ENCODE data around the gene TTC14.
"Not testable (repeated sequence)": the region's sequence is repeated elsewhere in the genome, so short reads cannot be mapped to it uniquely, and the experiment has no call there.

Gene TTC14

GRCh38 chr3:180575571-180575970, 26.4 kb upstream of the TTC14 start:
- Histone ChIP-seq H3K36me3 (no peaks in the 10 kb centered on the region), H3K27me3 (no peaks in the 10 kb centered on the region), H3K9me3 (no peaks in the 10 kb centered on the region), H3K4me3 (ENCODE audit: low read depth, low read length) (no peak overlapping the region), H3K4me1 (no peaks in the 10 kb centered on the region)
- TF ChIP-seq, protein P1, sequence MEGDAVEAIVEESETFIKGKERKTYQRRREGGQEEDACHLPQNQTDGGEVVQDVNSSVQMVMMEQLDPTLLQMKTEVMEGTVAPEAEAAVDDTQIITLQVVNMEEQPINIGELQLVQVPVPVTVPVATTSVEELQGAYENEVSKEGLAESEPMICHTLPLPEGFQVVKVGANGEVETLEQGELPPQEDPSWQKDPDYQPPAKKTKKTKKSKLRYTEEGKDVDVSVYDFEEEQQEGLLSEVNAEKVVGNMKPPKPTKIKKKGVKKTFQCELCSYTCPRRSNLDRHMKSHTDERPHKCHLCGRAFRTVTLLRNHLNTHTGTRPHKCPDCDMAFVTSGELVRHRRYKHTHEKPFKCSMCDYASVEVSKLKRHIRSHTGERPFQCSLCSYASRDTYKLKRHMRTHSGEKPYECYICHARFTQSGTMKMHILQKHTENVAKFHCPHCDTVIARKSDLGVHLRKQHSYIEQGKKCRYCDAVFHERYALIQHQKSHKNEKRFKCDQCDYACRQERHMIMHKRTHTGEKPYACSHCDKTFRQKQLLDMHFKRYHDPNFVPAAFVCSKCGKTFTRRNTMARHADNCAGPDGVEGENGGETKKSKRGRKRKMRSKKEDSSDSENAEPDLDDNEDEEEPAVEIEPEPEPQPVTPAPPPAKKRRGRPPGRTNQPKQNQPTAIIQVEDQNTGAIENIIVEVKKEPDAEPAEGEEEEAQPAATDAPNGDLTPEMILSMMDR (IDR thresholded peaks at IDR 0.05; ENCODE audit: low read depth, low read length), result no peak
- DNase-seq, result no peak

- Histone ChIP-seq H3K9me3 (no peaks in the 10 kb centered on the region), H3K27me3 (0 out of 2 replicates have a peak, but pooled peaks cover 5% of the 10 kb centered on the region), H3K4me3 (ENCODE audit: low read depth, low read length) (no peak overlapping the region), H3K4me1 (no peaks in the 10 kb centered on the region), H3K36me3 (no peaks in the 10 kb centered on the region)
- TF ChIP-seq, protein P1 (IDR thresholded peaks at IDR 0.05; ENCODE audit: low read depth, low read length), result no peak
- no peak for DNase-seq
Measured at GRCh38 chr3:180580934-180581333, 21.0 kb upstream of the TTC14 start.

DNA sequence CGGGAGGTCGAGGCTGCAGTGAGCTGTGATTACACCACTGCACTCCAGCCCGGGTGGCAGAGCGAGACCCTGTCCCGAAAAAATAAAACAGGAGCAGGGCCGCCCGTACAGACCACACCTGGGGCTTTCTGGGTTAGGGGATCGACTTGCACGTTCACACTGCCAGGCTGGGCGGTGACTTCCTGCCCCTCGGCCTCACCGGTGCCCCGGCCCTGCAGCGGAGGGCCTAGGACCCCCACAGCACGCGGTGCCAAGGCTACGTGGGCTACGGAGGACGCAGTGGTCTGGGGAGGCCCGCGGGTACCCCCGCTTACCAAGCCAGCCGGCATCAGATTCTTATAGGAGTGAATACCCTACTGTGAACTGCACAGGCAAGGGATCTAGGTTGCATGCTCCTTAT, 11.6 kb upstream of the TTC14 start:
- H3K4me3 ChIP-seq (ENCODE audit: low read depth, low read length), result no peak overlapping the region
- TF ChIP-seq, protein P1 (IDR thresholded peaks at IDR 0.05; ENCODE audit: low read depth, low read length), result no peak
- H3K4me1 ChIP-seq, result no peaks in the 10 kb centered on the region
- no peaks in the 10 kb centered on the region for H3K9me3 ChIP-seq
- no peaks in the 10 kb centered on the region for H3K36me3 ChIP-seq
- DNase-seq, result no peak
- H3K27me3 ChIP-seq, result peaks cover 3% of the 10 kb centered on the region; the same call in 1 of the 2 replicates

DNA sequence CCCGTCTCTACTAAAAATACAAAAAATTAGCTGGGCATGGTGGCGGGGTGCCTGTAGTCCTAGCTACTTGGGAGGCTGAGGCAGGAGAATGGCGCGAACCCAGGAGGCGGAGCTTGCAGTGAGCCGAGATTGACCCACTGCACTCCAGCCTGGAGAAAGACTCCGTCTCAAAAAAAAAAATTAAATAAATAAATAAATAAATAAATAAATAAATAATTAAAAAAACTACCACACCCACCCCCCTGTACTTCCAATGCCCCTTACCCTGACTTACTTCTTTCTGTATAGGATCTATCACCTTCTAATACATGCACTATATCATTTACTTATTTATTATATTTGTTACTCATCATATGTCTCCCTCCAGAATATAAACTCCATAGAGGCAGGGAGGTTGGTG, 8.3 kb upstream of the TTC14 start:
- not testable (repeated sequence) for H3K4me3 ChIP-seq (ENCODE audit: low read depth, low read length); H3K4me1 ChIP-seq; H3K9me3 ChIP-seq; H3K27me3 ChIP-seq; H3K36me3 ChIP-seq; DNase-seq

DNA sequence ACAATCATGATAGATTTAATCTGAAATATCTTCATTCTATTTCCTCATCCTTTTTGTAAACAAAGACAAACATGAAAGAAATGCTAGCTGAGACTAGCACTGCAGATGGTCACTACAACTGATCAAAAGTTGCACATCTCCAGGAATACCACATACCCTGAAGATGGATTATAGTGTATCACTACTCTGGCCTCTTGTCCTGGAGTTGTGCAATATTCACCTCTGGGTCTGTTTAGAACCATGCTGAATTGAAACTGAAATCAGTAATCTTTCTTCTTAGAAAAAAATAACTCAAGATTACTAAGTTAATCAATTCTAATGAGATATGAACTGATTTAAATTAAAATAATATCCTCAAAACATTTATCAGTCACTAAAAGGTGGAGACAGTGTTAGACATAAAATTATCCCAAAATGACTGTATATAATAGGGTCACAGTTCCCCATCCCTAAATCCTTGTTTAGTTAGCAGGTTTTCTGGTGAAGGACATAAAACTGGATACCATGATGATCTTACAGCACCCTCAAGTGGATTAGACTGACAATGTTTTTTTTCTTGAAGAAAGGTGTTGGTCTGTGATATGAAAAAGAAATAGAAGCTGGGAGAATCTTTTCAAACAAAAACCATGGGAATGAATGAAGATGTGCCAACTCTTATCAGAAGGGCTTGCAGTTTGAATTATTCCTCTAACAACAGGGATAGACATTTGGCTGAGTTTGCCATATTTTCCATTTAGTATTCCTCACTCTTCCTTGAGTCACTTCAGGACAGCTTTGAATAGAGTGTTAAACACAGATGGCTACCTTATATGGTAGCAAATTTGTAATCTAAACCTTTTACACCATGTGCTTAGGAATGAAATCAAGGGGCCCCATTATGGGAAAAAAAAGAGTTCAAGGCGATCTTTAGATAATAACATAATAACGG, 7.1 kb upstream of the TTC14 start:
- Histone ChIP-seq H3K4me1 (no peaks in the 10 kb centered on the region), H3K36me3 (no peaks in the 10 kb centered on the region), H3K9me3 (no peaks in the 10 kb centered on the region), H3K27me3 (peaks cover 4% of the 10 kb centered on the region; the same call in 1 of the 2 replicates), H3K4me3 (ENCODE audit: low read depth, low read length) (no peak overlapping the region)
- TF ChIP-seq, protein P1 (IDR thresholded peaks at IDR 0.05; ENCODE audit: low read depth, low read length), result peak; percentile 55
- DNase-seq, result no peak

DNA sequence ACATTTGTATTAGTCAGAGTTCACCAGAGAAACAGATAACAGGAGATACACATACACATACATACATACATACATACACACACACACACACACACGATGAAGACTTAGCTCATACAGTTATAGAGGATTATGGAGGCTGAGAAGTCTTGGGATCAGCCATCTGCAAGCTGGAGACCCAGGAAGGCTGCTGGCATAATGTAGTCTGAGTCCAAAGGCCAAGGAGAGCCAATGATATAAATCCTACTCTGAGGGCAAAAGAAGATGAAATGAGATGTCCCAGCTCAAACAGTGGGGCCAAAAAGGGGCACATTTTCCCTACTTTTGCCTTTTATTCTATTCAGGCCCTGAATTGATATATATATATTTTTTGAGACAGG, 6.4 kb upstream of the TTC14 start:
- no peak overlapping the region for H3K4me3 ChIP-seq (ENCODE audit: low read depth, low read length)
- no peaks in the 10 kb centered on the region for H3K4me1 ChIP-seq
- TF ChIP-seq, protein P1 (IDR thresholded peaks at IDR 0.05; ENCODE audit: low read depth, low read length), result no peak
- H3K9me3 ChIP-seq, result no peaks in the 10 kb centered on the region
- H3K36me3 ChIP-seq, result no peaks in the 10 kb centered on the region
- peaks cover 4% of the 10 kb centered on the region; the same call in 1 of the 2 replicates for H3K27me3 ChIP-seq
- no peak for DNase-seq

Measured in BE2C (cell line).